Caco-2 (cell line): ENCODE measurements around the gene FXYD7. TPM values are rescaled to one million over a fixed set of nuclear protein-coding genes. Genes with fewer than 3 reads are reported as not detected.

Experiments used
- BruUV-seq: library from RNA; stranded (reverse); fragments of 400-500 nt; replicated peaks from 2 replicates; lab custom pipeline; 2021; lab: Mats Ljungman, UMichigan
- CTCF ChIA-PET: fragments of 300-600 bp; sonication (Branson Sonifier 250); formaldehyde crosslinking; loops from one replicate; lab custom pipeline; 2022; ENCODE audit warnings: antibody characterized with exemption; lab: Charles Lee
- POLR2A ChIA-PET: fragments of 300-600 bp; sonication (Branson Sonifier 250); formaldehyde crosslinking; loops from one replicate; lab custom pipeline; 2022; ENCODE audit warnings: antibody characterized with exemption; lab: Charles Lee
- DNase-seq, 2 experiments: peaks; one replicate each; pipeline versions ENCODE4 v3.0.0 to v3.0.0-alpha.2; 2020 to 2022
- H3K27me3 ChIP-seq: replicated peaks from 2 replicates; pipeline ENCODE4 v1.6.0; 2011; ENCODE audit warnings: low read length; ENCODE audit not compliant: control insufficient read depth, insufficient read depth
- H3K36me3 ChIP-seq: 2 replicates; pipeline ENCODE4 v1.5.1; 2011; ENCODE audit warnings: low read length; ENCODE audit not compliant: control insufficient read depth, insufficient read depth
- H3K4me1 ChIP-seq: fragments of 250-450 bp; sonication (Bioruptor Pico); 2 replicates; pipeline ENCODE4 v1.5.1; 2020; ENCODE audit warnings: mild to moderate bottlenecking
- H3K4me3 ChIP-seq: 2 replicates; pipeline ENCODE4 v1.5.1; 2011; ENCODE audit warnings: low read depth, mild to moderate bottlenecking, control low read depth, low read length
- H3K9me3 ChIP-seq: fragments of 250-450 bp; sonication (Bioruptor Pico); 2 replicates; pipeline ENCODE4 v1.5.1; 2020; ENCODE audit warnings: mild to moderate bottlenecking, moderate library complexity
- H3K27ac Mint-ChIP-seq: one replicate; pipeline ENCODE4 v1.8.0; 2022; ENCODE audit warnings: mixed read lengths; ENCODE audit not compliant: unreplicated experiment
- H3K27me3 Mint-ChIP-seq: one replicate; pipeline ENCODE4 v1.8.0; 2022; ENCODE audit warnings: mixed read lengths; ENCODE audit not compliant: insufficient read depth, unreplicated experiment
- H3K36me3 Mint-ChIP-seq: one replicate; pipeline ENCODE4 v1.8.0; 2022; ENCODE audit warnings: mild to moderate bottlenecking, mixed read lengths; ENCODE audit not compliant: insufficient read depth, unreplicated experiment
- H3K4me1 Mint-ChIP-seq: one replicate; pipeline ENCODE4 v1.8.0; 2022; ENCODE audit warnings: low read depth, mixed read lengths; ENCODE audit not compliant: unreplicated experiment
- H3K4me3 Mint-ChIP-seq: one replicate; pipeline ENCODE4 v1.8.0; 2022; ENCODE audit warnings: mild to moderate bottlenecking, moderate library complexity, mixed read lengths; ENCODE audit not compliant: unreplicated experiment
- H3K9me3 Mint-ChIP-seq: one replicate; pipeline ENCODE4 v1.8.0; 2022; ENCODE audit warnings: mixed read lengths; ENCODE audit not compliant: unreplicated experiment
- CTCF ChIP-seq, 2 experiments: fragments of 200-600 bp in 1 of 2; IDR thresholded peaks; 1 replicate in 1 of 2; 2 replicates in 1 of 2; pipeline versions ENCODE4 v1.5.1 to v1.8.0; 2011 to 2022; ENCODE audit warnings: antibody characterized with exemption in 1 of 2, control low read depth in 1 of 2, inconsistent platforms in 1 of 2, low read depth in 1 of 2, low read length in 1 of 2, mild to moderate bottlenecking in 1 of 2, moderate library complexity in 1 of 2; ENCODE audit not compliant: insufficient read depth in 1 of 2, severe bottlenecking in 1 of 2, unreplicated experiment in 1 of 2
- intact Hi-C: fragments of 100-400 bp; cut with micrococcal nuclease; formaldehyde crosslinking; loops from one replicate; pipeline ENCODE4 v1.10.0; 2022; ENCODE audit not compliant: unreplicated experiment
- total RNA-seq: library from RNA; stranded (reverse); gene quantifications from 2 replicates; pipeline ENCODE4 v1.2.3, GENCODE V29; 2022

The FXYD7 gene
- total RNA-seq, 1 experiment from 2014 or later, result not detected

GRCh38 chr19:35106898-35107541 lies 36.0 kb upstream of the FXYD7 start:
- no peak for TF ChIP-seq CTCF (IDR thresholded peaks at IDR 0.05; ENCODE audit: insufficient read depth in 1 of 2, low read depth in 1 of 2, low read length in 1 of 2, severe bottlenecking in 1 of 2, unreplicated experiment in 1 of 2)
- Histone ChIP-seq H3K27me3 (no peaks in the 10 kb centered on the region), H3K9me3 (peaks cover 7% of the 10 kb centered on the region; the same call in 1 of the 2 replicates), H3K4me3 (no peak overlapping the region), H3K4me1 (peaks cover 5% of the 10 kb centered on the region; the same call in 1 of the 2 replicates), H3K36me3 (no peaks in the 10 kb centered on the region)
- Mint-ChIP-seq H3K36me3 (no peaks in the 10 kb centered on the region), H3K27me3 (no peaks in the 10 kb centered on the region), H3K4me3 (no peak overlapping the region), H3K4me1 (peaks cover 7% of the 10 kb centered on the region), H3K9me3 (peaks cover 9% of the 10 kb centered on the region), H3K27ac (no peak overlapping the region)
- DNase-seq, result no peak
- BruUV-seq, result no TSS peak
- POLR2A ChIA-PET, result no interaction called here
- CTCF ChIA-PET, result no interaction called here
- intact Hi-C loops, result no loop called here

- no peaks in the 10 kb centered on the region for H3K36me3 ChIP-seq
- BruUV-seq, result no TSS peak
- POLR2A ChIA-PET, result no interaction called here
- CTCF ChIA-PET, result no interaction called here
- H3K27me3 ChIP-seq, result no peaks in the 10 kb centered on the region
- peaks cover 5% of the 10 kb centered on the region; the same call in 1 of the 2 replicates for H3K4me1 ChIP-seq
- intact Hi-C loops, result no loop called here
- H3K27me3 Mint-ChIP-seq, result no peaks in the 10 kb centered on the region
- peaks cover 7% of the 10 kb centered on the region for H3K9me3 Mint-ChIP-seq
- no peak overlapping the region for H3K4me3 ChIP-seq
- no peak overlapping the region for H3K4me3 Mint-ChIP-seq
- TF ChIP-seq CTCF (IDR thresholded peaks at IDR 0.05; ENCODE audit: insufficient read depth in 1 of 2, low read depth in 1 of 2, low read length in 1 of 2, severe bottlenecking in 1 of 2, unreplicated experiment in 1 of 2), result no peak
- no peaks in the 10 kb centered on the region for H3K36me3 Mint-ChIP-seq
- H3K27ac Mint-ChIP-seq, result no peak overlapping the region
- H3K9me3 ChIP-seq, result peaks cover 7% of the 10 kb centered on the region; the same call in 1 of the 2 replicates
- peak in 1 of 2 experiments; percentile 59 for DNase-seq
- peaks cover 6% of the 10 kb centered on the region for H3K4me1 Mint-ChIP-seq
Observed at GRCh38 chr19:35107545-35107944, 35.5 kb upstream of the FXYD7 start.

- Histone ChIP-seq H3K4me3 (no peak overlapping the region), H3K27me3 (no peaks in the 10 kb centered on the region), H3K9me3 (peaks cover 7% of the 10 kb centered on the region; the same call in 1 of the 2 replicates), H3K4me1 (no peaks in the 10 kb centered on the region), H3K36me3 (peaks cover 1% of the 10 kb centered on the region; the same call in 1 of the 2 replicates)
- H3K27me3 Mint-ChIP-seq, result no peaks in the 10 kb centered on the region
- intact Hi-C loops, result no loop called here
- DNase-seq, result no peak
- no peaks in the 10 kb centered on the region for H3K4me1 Mint-ChIP-seq
- ChIA-PET CTCF (interaction anchor here (0.6 kb wide), 2 partner anchors 41 to 870 kb away, joined by 3 read pairs; no protein-coding TSS in a partner anchor), POLR2A (no interaction called here)
- no peak overlapping the region for H3K27ac Mint-ChIP-seq
- no peaks in the 10 kb centered on the region for H3K9me3 Mint-ChIP-seq
- no peak for TF ChIP-seq CTCF (IDR thresholded peaks at IDR 0.05; ENCODE audit: insufficient read depth in 1 of 2, low read depth in 1 of 2, low read length in 1 of 2, severe bottlenecking in 1 of 2, unreplicated experiment in 1 of 2)
- no TSS peak for BruUV-seq
- no peaks in the 10 kb centered on the region for H3K36me3 Mint-ChIP-seq
- no peak overlapping the region for H3K4me3 Mint-ChIP-seq
Observed at GRCh38 chr19:35108730-35109129, 34.3 kb upstream of the FXYD7 start.
